K562 (cell line): ENCODE data around the gene ZNF35. TPM values are rescaled to one million over a fixed set of nuclear protein-coding genes. Genes with fewer than 3 reads are reported as not detected.

Source experiments
- ATAC-seq: fragments of 200-7000 bp; cut with Tn5 transposase; 3 replicates; pipeline ENCODE4 v1.9.1; 2020; ENCODE audit warnings: moderate library complexity
- BruUV-seq: library from RNA; stranded (reverse); fragments of 400-500 nt; replicated peaks from 2 replicates; lab custom pipeline; 2021; lab: Mats Ljungman, UMichigan
- CTCF ChIA-PET: fragments of 300-600 bp; formaldehyde crosslinking; extraction: SDS; loops from one replicate; lab custom pipeline; 2021; ENCODE audit warnings: low intra/inter-chr PET ratio; lab: Yijun Ruan, JAX
- POLR2A ChIA-PET: fragments of 300-600, 350-650 bp; sonication (Branson Sonifier 250); formaldehyde crosslinking; extraction: SDS; loops from one replicate; lab custom pipeline; 2021; ENCODE audit warnings: antibody characterized with exemption, inconsistent platforms; lab: Yijun Ruan, JAX
- DNase-seq, 4 experiments: peaks; one replicate each; pipeline versions ENCODE4 v3.0.0 to v3.0.0-alpha.2; 2011 to 2018; ENCODE audit warnings: low spot score in 3 of 4, mixed read lengths in 3 of 4; ENCODE audit errors: extremely low read depth in 1 of 4
- FAIRE-seq: peaks from 2 replicates; lab custom pipeline; 2011; peaks lifted over from hg19 to GRCh38; lab: Jason Lieb, UNC
- H2AFZ ChIP-seq: 2 replicates; pipeline ENCODE4 v1.6.0; 2011; ENCODE audit warnings: low read depth, low read length, control low read depth, inconsistent platforms
- H3K27ac ChIP-seq: fragments of 200-600 bp; 3 replicates; pipeline ENCODE4 v1.8.0; 2011; ENCODE audit warnings: low read depth, mild to moderate bottlenecking, control low read depth, inconsistent platforms, low read length, moderate library complexity, mixed read lengths; ENCODE audit errors: extremely low read depth
- H3K27me3 ChIP-seq, 2 experiments: fragments of 300-600 bp in 1 of 2; 2 replicates in 1 of 2; 3 replicates in 1 of 2; pipeline versions ENCODE4 v1.6.0 to v1.8.0; 2011; ENCODE audit warnings: inconsistent platforms in 2 of 2, low read length in 2 of 2, mild to moderate bottlenecking in 1 of 2, mixed read lengths in 1 of 2, moderate library complexity in 1 of 2; ENCODE audit not compliant: control insufficient read depth in 2 of 2, insufficient read depth in 2 of 2
- H3K36me3 ChIP-seq: fragments of 300-600 bp; 3 replicates; pipeline ENCODE4 v1.8.0; 2011; ENCODE audit warnings: mild to moderate bottlenecking, low read length, inconsistent platforms; ENCODE audit not compliant: control insufficient read depth, insufficient read depth
- H3K4me1 ChIP-seq, 2 experiments: fragments of 200-600 bp in 1 of 2; replicated peaks in 1 of 2; 2 replicates in 1 of 2; 3 replicates in 1 of 2; pipeline versions ENCODE4 v1.5.1 to v1.8.0; 2011; ENCODE audit warnings: inconsistent platforms in 2 of 2, low read length in 2 of 2, mild to moderate bottlenecking in 1 of 2, mixed read lengths in 1 of 2, moderate library complexity in 1 of 2; ENCODE audit not compliant: control insufficient read depth in 2 of 2, insufficient read depth in 2 of 2
- H3K4me2 ChIP-seq: 2 replicates; pipeline ENCODE4 v1.6.1; 2011; ENCODE audit warnings: low read length, control low read depth, inconsistent platforms, mixed read lengths; ENCODE audit not compliant: insufficient read depth
- H3K4me3 ChIP-seq: fragments of 200-600 bp; sonication (generic), shearing (Covaris generic); 2 replicates; pipeline ENCODE4 v1.5.1; 2016; ENCODE audit warnings: control low read depth, inconsistent platforms
- H3K79me2 ChIP-seq: fragments of 200-600 bp; 3 replicates; pipeline ENCODE4 v1.8.0; 2011; ENCODE audit warnings: low read length, inconsistent platforms; ENCODE audit not compliant: control insufficient read depth, insufficient read depth
- H3K9ac ChIP-seq, 2 experiments: 2 replicates each; pipeline versions ENCODE4 v1.6.0 to v1.6.1; 2011; ENCODE audit warnings: low read depth in 2 of 2, low read length in 2 of 2, control low read depth in 1 of 2, inconsistent platforms in 1 of 2, mild to moderate bottlenecking in 1 of 2, mixed read lengths in 1 of 2; ENCODE audit not compliant: insufficient read depth in 1 of 2
- H3K9me1 ChIP-seq: one replicate; pipeline ENCODE4 v1.6.0; 2011; ENCODE audit warnings: inconsistent platforms, mild to moderate bottlenecking, low read length, moderate library complexity; ENCODE audit not compliant: control insufficient read depth, insufficient read depth
- H3K9me3 ChIP-seq: replicated peaks from 2 replicates; pipeline ENCODE4 v1.5.1; 2011; ENCODE audit warnings: low read depth, low read length, inconsistent platforms; ENCODE audit not compliant: control insufficient read depth, insufficient read depth
- H4K20me1 ChIP-seq: replicated peaks from 2 replicates; pipeline ENCODE4 v1.6.1; 2011; ENCODE audit warnings: low read length, inconsistent platforms, mixed read lengths; ENCODE audit not compliant: control insufficient read depth, insufficient read depth
- ADNP ChIP-seq: fragments of 200-800 bp; sonication (Bioruptor generic); IDR thresholded peaks from 2 replicates; pipeline ENCODE4 v1.6.1; 2016; ENCODE audit warnings: missing genetic modification characterization, missing compliant biosample characterization
- ARID3B ChIP-seq: fragments of 250-450 bp; sonication (Bioruptor Pico); IDR thresholded peaks from 2 replicates; pipeline ENCODE4 v1.4.0; 2020; ENCODE audit warnings: borderline replicate concordance
- BRF2 ChIP-seq: IDR thresholded peaks from 3 replicates; pipeline ENCODE4 v1.6.1; 2011; ENCODE audit warnings: borderline replicate concordance, mild to moderate bottlenecking; ENCODE audit not compliant: insufficient read length, insufficient read depth
- CHD1 ChIP-seq: fragments of 200-600 bp; sonication (generic); IDR thresholded peaks from one replicate; pipeline ENCODE4 v1.6.1; 2012; ENCODE audit warnings: mild to moderate bottlenecking, moderate library complexity, low read length, inconsistent platforms
- CREB1 ChIP-seq, 2 experiments: sonication (generic) in 1 of 2; formaldehyde crosslinking in 1 of 2; IDR thresholded peaks; 2 replicates each; pipeline versions ENCODE4 v1.6.1 to v1.8.0; 2012 to 2022; ENCODE audit warnings: inconsistent platforms in 1 of 2, mild to moderate bottlenecking in 1 of 2, missing genetic modification reagents in 1 of 2, moderate library complexity in 1 of 2
- MED1 ChIP-seq: sonication (generic); formaldehyde crosslinking; IDR thresholded peaks from 2 replicates; pipeline ENCODE4 v1.8.1; 2023; ENCODE audit warnings: missing genetic modification reagents, borderline replicate concordance
- MEF2D ChIP-seq: conservative IDR thresholded peaks from 2 replicates; pipeline ENCODE4 v1.6.1; 2016; ENCODE audit warnings: low read depth, missing genetic modification characterization, missing compliant biosample characterization
- POLR2AphosphoS5 ChIP-seq: IDR thresholded peaks from 2 replicates; pipeline ENCODE4 v1.6.1; 2011; ENCODE audit warnings: mild to moderate bottlenecking, low read depth, low read length, moderate library complexity; ENCODE audit not compliant: control insufficient read depth, insufficient read depth
- ZFP1 ChIP-seq: fragments of 450-650 bp; formaldehyde crosslinking; IDR thresholded peaks from 2 replicates; pipeline ENCODE4 v1.4.0; 2020; ENCODE audit warnings: mild to moderate bottlenecking, mixed read lengths
- ZKSCAN1 ChIP-seq: fragments of 150-350 bp; IDR thresholded peaks from 2 replicates; pipeline ENCODE4 v1.6.1; 2016; ENCODE audit warnings: low read depth, low read length
- ZNF512 ChIP-seq: IDR thresholded peaks from 2 replicates; pipeline ENCODE4 v1.6.1; 2016; ENCODE audit warnings: missing genetic modification characterization, missing compliant biosample characterization
- WGBS: fragments of 100-300 bp; shearing (Covaris generic); methylation state at CpG from one replicate; pipeline ENCODE4 v1.1.6; 2016; ENCODE audit warnings: low coverage, mixed read lengths; ENCODE audit not compliant: insufficient coverage; ENCODE audit errors: missing lambda C conversion rate; 5-methylcytosine and 5-hydroxymethylcytosine counted together
- in situ Hi-C: fragments of 300-500 bp; cut with MboI; formaldehyde crosslinking; loops from 4 replicates; pipeline ENCODE4 v1.15.0; 2018; ENCODE audit warnings: inconsistent platforms, mixed read lengths
- intact Hi-C: fragments of 100-400 bp; cut with micrococcal nuclease; formaldehyde crosslinking; loops from 2 replicates; pipeline ENCODE4 v1.14.2; 2022
- polyA plus RNA-seq, 8 experiments: library from polyadenylated mRNA; depleted of rRNA in 4 of 8; stranded (reverse) in 5 of 8; unstranded in 3 of 8; fragments of >200 nt; fragmentation: Nextera tagmentation in 2 of 8; fragmentation: Illumina TruSeq in 1 of 8; extraction: Ambion mirVana in 2 of 8; extraction: Trizol in 1 of 8; gene quantifications; 2 replicates each; pipeline versions ENCODE4 v1.2.1 to v1.2.3, GENCODE V29; 2011 to 2014; ENCODE audit warnings: inconsistent platforms in 1 of 8, missing spikeins in 1 of 8
- total RNA-seq, 7 experiments: library from RNA; depleted of rRNA in 6 of 7; stranded (reverse); fragments of >200 nt in 6 of 7; fragmentation: Illumina TruSeq in 2 of 7; extraction: Trizol in 2 of 7; gene quantifications; 2 replicates each; pipeline versions ENCODE4 v1.2.1 to v1.2.3, GENCODE V29; 2011 to 2021; ENCODE audit warnings: low replicate concordance in 1 of 7

The ZNF35 gene
- total and polyA plus RNA-seq, 9 of the 15 experiments (the other 6 are each of a cell fraction or from before 2014, with no cell fraction given) = 8.0 to 18.2 (median 14.8) TPM

GRCh38 chr3:44628716-44629115 is 19.8 kb upstream of the ZNF35 start:
- H3K9me3 ChIP-seq = no peaks in the 10 kb centered on the region
- H3K4me1 ChIP-seq = peaks cover 3 to 6% of the 10 kb centered on the region in 2 experiments; a peak in 3 of 5 replicates
- no peak overlapping the region for H2AFZ ChIP-seq
- in situ Hi-C loops = no loop called here
- ATAC-seq = no peak
- H3K4me3 ChIP-seq = no peak overlapping the region
- FAIRE-seq = no peak
- no peaks in the 10 kb centered on the region for H4K20me1 ChIP-seq
- CTCF ChIA-PET = no interaction called here
- H3K9ac ChIP-seq = no peak overlapping the region
- no peaks in the 10 kb centered on the region for H3K9me1 ChIP-seq
- POLR2A ChIA-PET = no interaction called here
- no TSS peak for BruUV-seq
- intact Hi-C loops = loop anchor here (5.0 kb wide), 1 partner anchor 306 kb away; no protein-coding TSS in a partner anchor
- H3K36me3 ChIP-seq = peaks cover 41% of the 10 kb centered on the region
- no peak overlapping the region for H3K27ac ChIP-seq
- no peak for DNase-seq
- 88% methylated on average over 2 of the region's 2 CpGs for WGBS
- H3K79me2 ChIP-seq = peaks cover 43% of the 10 kb centered on the region
- TF ChIP-seq CREB1 (IDR thresholded peaks at IDR 0.05) (no peak), CREB1 (CRISPR knock-in tag; IDR thresholded peaks at IDR 0.05) (no peak), POLR2AphosphoS5 (peak; percentile 9; the same call in 1 of the 2 replicates), MED1 (CRISPR knock-in tag) (no peak)
- no peaks in the 10 kb centered on the region for H3K27me3 ChIP-seq
- H3K4me2 ChIP-seq = no peak overlapping the region

GRCh38 chr3:44632193-44632592 is 16.3 kb upstream of the ZNF35 start:
- in situ Hi-C loops = no loop called here
- Histone ChIP-seq H2AFZ (no peak overlapping the region), H3K36me3 (peaks cover 68% of the 10 kb centered on the region), H3K4me2 (no peak overlapping the region), H3K4me1 (no peaks in the 10 kb centered on the region), H3K27me3 (no peaks in the 10 kb centered on the region), H4K20me1 (no peaks in the 10 kb centered on the region), H3K27ac (no peak overlapping the region), H3K4me3 (no peak overlapping the region), H3K79me2 (peaks cover 13% of the 10 kb centered on the region), H3K9me1 (no peaks in the 10 kb centered on the region), H3K9ac (no peak overlapping the region), H3K9me3 (0 out of 2 replicates have a peak, but pooled peaks cover 2% of the 10 kb centered on the region)
- intact Hi-C loops = no loop called here
- ATAC-seq (no peak), FAIRE-seq (peak; percentile 19), DNase-seq (no peak)
- WGBS = 87% methylated on average over 3 of the region's 3 CpGs
- BruUV-seq = no TSS peak
- CTCF ChIA-PET = no interaction called here
- POLR2A ChIA-PET = interaction anchor here (0.7 to 2.0 kb wide), 2 partner anchors 16 to 675 kb away, joined by 3 to 10 read pairs; partner anchors contain the start of gene ZNF35
- TF ChIP-seq ZFP1 = no peak
- no peak for TF ChIP-seq ZKSCAN1
- no peak for TF ChIP-seq ADNP
- no peak for TF ChIP-seq ZNF512 (tag)
- no peak for TF ChIP-seq MEF2D (tag)
- TF ChIP-seq CHD1 = no peak
- no peak for TF ChIP-seq ARID3B (CRISPR knock-in tag)
- TF ChIP-seq BRF2 = no peak
